Mesothelial cell of epicardium (in vitro differentiated cells): Measurements from ENCODE around the gene GPC3. TPM values are rescaled to one million over a fixed set of nuclear protein-coding genes. Genes with fewer than 3 reads are reported as not detected.

Experiments
- DNase-seq, 2 experiments: peaks; one replicate each; pipeline ENCODE4 v3.0.0; 2021; ENCODE audit warnings: low spot score in 2 of 2; ENCODE audit not compliant: unreplicated experiment in 2 of 2
- H3K27ac Mint-ChIP-seq: 2 replicates; pipeline ENCODE4 v1.8.0; 2021; ENCODE audit warnings: mixed read lengths
- H3K27me3 Mint-ChIP-seq: 2 replicates; pipeline ENCODE4 v1.8.0; 2021; ENCODE audit warnings: low read depth, mixed read lengths
- H3K36me3 Mint-ChIP-seq: 2 replicates; pipeline ENCODE4 v1.8.0; 2021; ENCODE audit warnings: mixed read lengths
- H3K4me1 Mint-ChIP-seq: 2 replicates; pipeline ENCODE4 v1.8.0; 2021; ENCODE audit warnings: mixed read lengths
- H3K4me3 Mint-ChIP-seq: 2 replicates; pipeline ENCODE4 v1.8.0; 2021; ENCODE audit warnings: mild to moderate bottlenecking, moderate library complexity, mixed read lengths
- H3K9me3 Mint-ChIP-seq: 2 replicates; pipeline ENCODE4 v1.8.0; 2021; ENCODE audit warnings: mixed read lengths
- CTCF ChIP-seq: fragments of 200-600 bp; sonication (generic); IDR thresholded peaks from one replicate; pipeline ENCODE4 v1.5.0; 2021; ENCODE audit warnings: antibody characterized with exemption; ENCODE audit not compliant: unreplicated experiment
- total RNA-seq: library from RNA; stranded (reverse); gene quantifications from 3 replicates; pipeline ENCODE4 v1.2.1, GENCODE V29; 2021

The GPC3 gene
- total RNA-seq, 1 donor from 2014 or later = 864 TPM

- Mint-ChIP-seq H3K27me3 (no peaks in the 10 kb centered on the region), H3K9me3 (no peaks in the 10 kb centered on the region), H3K36me3 (peaks cover 25% of the 10 kb centered on the region), H3K4me3 (no peak overlapping the region), H3K27ac (peak overlapping the region; percentile 95), H3K4me1 (peaks cover 39% of the 10 kb centered on the region)
- no peak for DNase-seq
- TF ChIP-seq CTCF = no peak
Observed at GRCh38 chrX:133658293-133658911, 327.0 kb downstream of the GPC3 start.

- Mint-ChIP-seq H3K4me3 (no peak overlapping the region), H3K4me1 (peaks cover 39% of the 10 kb centered on the region), H3K9me3 (no peaks in the 10 kb centered on the region), H3K27ac (peak overlapping the region; percentile 29), H3K27me3 (no peaks in the 10 kb centered on the region), H3K36me3 (peaks cover 16% of the 10 kb centered on the region)
- no peak for DNase-seq
- no peak for TF ChIP-seq CTCF
Observed at GRCh38 chrX:133655275-133656265, 329.8 kb downstream of the GPC3 start.

- TF ChIP-seq CTCF = no peak
- H3K27me3 Mint-ChIP-seq = no peaks in the 10 kb centered on the region
- no peak overlapping the region for H3K4me3 Mint-ChIP-seq
- peaks cover 11% of the 10 kb centered on the region for H3K36me3 Mint-ChIP-seq
- no peak for DNase-seq
- no peak overlapping the region for H3K27ac Mint-ChIP-seq
- H3K4me1 Mint-ChIP-seq = peaks cover 39% of the 10 kb centered on the region
- H3K9me3 Mint-ChIP-seq = no peaks in the 10 kb centered on the region
Observed at GRCh38 chrX:133654811-133655210, 330.6 kb downstream of the GPC3 start.

DNA sequence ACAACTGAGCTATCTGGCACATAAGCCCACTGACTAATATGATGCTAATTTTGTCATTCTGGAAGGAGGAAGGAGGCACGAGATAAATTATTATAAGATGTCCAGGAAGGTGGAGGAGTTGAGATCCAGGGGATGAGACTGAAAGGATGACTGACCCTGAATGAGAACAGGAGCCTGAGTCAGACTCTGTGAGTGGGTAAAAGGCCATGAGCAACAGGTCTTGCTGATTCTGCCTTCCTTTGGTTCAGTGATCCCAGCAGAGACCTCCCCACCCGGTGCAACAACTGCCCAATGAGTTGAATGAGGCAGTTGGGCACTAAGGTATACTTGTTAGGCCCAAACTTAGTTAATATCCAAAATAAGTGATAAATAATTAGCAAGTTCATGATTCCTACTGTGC, 332.0 kb downstream of the GPC3 start:
- TF ChIP-seq CTCF = no peak
- Mint-ChIP-seq H3K27me3 (no peaks in the 10 kb centered on the region), H3K4me1 (peaks cover 29% of the 10 kb centered on the region), H3K4me3 (no peak overlapping the region), H3K36me3 (peaks cover 15% of the 10 kb centered on the region), H3K27ac (no peak overlapping the region), H3K9me3 (no peaks in the 10 kb centered on the region)
- no peak for DNase-seq

DNA sequence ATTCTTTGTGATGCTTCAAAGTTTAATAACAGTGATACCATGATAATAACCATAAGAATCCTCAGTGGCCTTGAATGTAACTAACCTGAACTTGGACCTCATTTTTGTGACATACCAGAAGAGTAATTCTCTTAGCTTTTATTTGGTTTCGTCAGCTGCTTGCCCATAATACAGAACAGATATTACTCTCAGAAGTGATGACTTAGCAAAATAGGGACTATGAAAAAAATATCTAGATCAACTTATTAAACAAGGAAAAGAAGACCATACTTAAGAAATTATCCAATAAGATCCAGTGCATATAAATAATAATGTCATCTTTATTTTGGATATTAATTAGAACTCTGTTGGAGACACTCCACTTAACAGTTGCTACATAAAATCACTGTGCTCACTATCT, 333.2 kb downstream of the GPC3 start:
- peaks cover 18% of the 10 kb centered on the region for H3K4me1 Mint-ChIP-seq
- no peak overlapping the region for H3K4me3 Mint-ChIP-seq
- TF ChIP-seq CTCF = no peak
- H3K27me3 Mint-ChIP-seq = no peaks in the 10 kb centered on the region
- DNase-seq = no peak
- no peaks in the 10 kb centered on the region for H3K9me3 Mint-ChIP-seq
- H3K27ac Mint-ChIP-seq = no peak overlapping the region
- peaks cover 16% of the 10 kb centered on the region for H3K36me3 Mint-ChIP-seq
